ENCODE measurements around the gene MS4A6E.

The MS4A6E gene

DNA sequence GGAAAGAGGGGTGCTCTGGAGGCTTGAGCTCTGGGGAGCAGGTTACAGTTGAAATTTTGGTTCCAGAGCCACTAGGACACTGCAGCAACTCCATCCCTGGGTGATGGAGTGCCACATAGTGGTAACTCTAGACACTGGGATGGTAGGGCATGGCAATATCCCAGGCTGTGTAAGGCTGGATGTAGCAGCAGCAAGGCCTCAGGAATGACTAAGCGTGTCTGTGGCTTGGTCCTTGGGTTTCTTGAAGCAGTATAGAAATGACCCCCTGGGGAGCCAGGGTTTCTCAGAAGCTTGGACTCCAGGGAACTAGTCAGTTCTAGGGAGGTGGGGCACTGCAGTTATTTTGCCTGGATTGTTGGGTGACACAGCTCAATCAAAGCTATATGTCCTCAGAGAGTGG is 38.5 kb upstream of the MS4A6E start:
- TF ChIP-seq TAF1 (IDR thresholded peaks at IDR 0.05; ENCODE audit: borderline replicate concordance, insufficient read depth, low read length): no peak
- TF ChIP-seq, protein P1, sequence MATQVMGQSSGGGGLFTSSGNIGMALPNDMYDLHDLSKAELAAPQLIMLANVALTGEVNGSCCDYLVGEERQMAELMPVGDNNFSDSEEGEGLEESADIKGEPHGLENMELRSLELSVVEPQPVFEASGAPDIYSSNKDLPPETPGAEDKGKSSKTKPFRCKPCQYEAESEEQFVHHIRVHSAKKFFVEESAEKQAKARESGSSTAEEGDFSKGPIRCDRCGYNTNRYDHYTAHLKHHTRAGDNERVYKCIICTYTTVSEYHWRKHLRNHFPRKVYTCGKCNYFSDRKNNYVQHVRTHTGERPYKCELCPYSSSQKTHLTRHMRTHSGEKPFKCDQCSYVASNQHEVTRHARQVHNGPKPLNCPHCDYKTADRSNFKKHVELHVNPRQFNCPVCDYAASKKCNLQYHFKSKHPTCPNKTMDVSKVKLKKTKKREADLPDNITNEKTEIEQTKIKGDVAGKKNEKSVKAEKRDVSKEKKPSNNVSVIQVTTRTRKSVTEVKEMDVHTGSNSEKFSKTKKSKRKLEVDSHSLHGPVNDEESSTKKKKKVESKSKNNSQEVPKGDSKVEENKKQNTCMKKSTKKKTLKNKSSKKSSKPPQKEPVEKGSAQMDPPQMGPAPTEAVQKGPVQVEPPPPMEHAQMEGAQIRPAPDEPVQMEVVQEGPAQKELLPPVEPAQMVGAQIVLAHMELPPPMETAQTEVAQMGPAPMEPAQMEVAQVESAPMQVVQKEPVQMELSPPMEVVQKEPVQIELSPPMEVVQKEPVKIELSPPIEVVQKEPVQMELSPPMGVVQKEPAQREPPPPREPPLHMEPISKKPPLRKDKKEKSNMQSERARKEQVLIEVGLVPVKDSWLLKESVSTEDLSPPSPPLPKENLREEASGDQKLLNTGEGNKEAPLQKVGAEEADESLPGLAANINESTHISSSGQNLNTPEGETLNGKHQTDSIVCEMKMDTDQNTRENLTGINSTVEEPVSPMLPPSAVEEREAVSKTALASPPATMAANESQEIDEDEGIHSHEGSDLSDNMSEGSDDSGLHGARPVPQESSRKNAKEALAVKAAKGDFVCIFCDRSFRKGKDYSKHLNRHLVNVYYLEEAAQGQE (IDR thresholded peaks at IDR 0.05; ENCODE audit: insufficient read depth in 1 of 2, low read depth in 2 of 2, low read length in 2 of 2): no peak
- no peak for TF ChIP-seq SIN3A (IDR thresholded peaks at IDR 0.05; ENCODE audit: borderline replicate concordance, insufficient read depth, low read length)
- TF ChIP-seq FOXP2 (optimal IDR thresholded peaks at IDR 0.05; ENCODE audit: borderline replicate concordance, extremely low read depth, extremely low read length, insufficient read depth): no peak
- TF ChIP-seq POLR2AphosphoS5 (IDR thresholded peaks at IDR 0.05; ENCODE audit: low read depth, low read length): no peak

DNA sequence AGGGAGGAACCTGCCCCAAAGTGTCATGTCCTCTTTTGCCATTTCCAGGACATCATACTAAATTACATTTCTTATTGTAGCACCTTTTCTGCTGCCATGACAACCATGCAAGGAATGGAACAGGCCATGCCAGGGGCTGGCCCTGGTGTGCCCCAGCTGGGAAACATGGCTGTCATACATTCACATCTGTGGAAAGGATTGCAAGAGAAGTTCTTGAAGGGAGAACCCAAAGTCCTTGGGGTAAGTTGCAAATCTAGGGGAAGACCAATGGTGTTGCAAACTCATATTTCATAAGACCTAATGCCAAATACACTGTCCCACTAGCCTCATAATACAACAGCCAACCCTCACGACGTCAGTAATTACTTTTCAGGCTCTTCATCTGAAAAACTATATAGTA is 34.9 kb upstream of the MS4A6E start:
- no peak for TF ChIP-seq POLR2AphosphoS5 (IDR thresholded peaks at IDR 0.05; ENCODE audit: low read depth, low read length)
- TF ChIP-seq SIN3A (IDR thresholded peaks at IDR 0.05; ENCODE audit: borderline replicate concordance, insufficient read depth, low read length): no peak
- no peak for TF ChIP-seq FOXP2 (optimal IDR thresholded peaks at IDR 0.05; ENCODE audit: borderline replicate concordance, extremely low read depth, extremely low read length, insufficient read depth)
- TF ChIP-seq TAF1 (IDR thresholded peaks at IDR 0.05; ENCODE audit: borderline replicate concordance, insufficient read depth, low read length): no peak
- TF ChIP-seq, protein P1 (IDR thresholded peaks at IDR 0.05; ENCODE audit: insufficient read depth in 1 of 2, low read depth in 2 of 2, low read length in 2 of 2): no peak

DNA sequence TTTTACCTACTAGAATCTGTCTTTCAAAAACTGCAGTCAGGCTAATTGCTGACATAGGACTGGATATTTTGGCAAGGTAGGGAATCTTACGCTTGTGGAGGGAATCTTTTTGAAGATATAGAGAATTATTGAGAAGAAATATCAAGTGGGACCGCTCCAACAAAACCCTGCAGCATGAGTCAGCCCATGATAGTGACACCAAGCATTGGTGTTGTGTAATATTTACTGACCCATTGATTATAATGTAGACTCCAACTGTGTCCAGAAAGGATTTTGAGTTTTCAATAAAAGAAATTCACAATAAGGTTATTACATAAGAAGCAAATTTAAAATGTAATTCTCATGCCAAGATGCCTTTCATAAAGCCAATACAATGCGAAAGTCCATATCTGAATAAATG is 25.9 kb upstream of the MS4A6E start:
- TF ChIP-seq SIN3A (IDR thresholded peaks at IDR 0.05; ENCODE audit: borderline replicate concordance, insufficient read depth, low read length) (no peak), POLR2AphosphoS5 (IDR thresholded peaks at IDR 0.05; ENCODE audit: low read depth, low read length) (no peak), TAF1 (IDR thresholded peaks at IDR 0.05; ENCODE audit: borderline replicate concordance, insufficient read depth, low read length) (no peak), FOXP2 (optimal IDR thresholded peaks at IDR 0.05; ENCODE audit: borderline replicate concordance, extremely low read depth, extremely low read length, insufficient read depth) (no peak)
- TF ChIP-seq, protein P1 (IDR thresholded peaks at IDR 0.05; ENCODE audit: insufficient read depth in 1 of 2, low read depth in 2 of 2, low read length in 2 of 2): no peak

DNA sequence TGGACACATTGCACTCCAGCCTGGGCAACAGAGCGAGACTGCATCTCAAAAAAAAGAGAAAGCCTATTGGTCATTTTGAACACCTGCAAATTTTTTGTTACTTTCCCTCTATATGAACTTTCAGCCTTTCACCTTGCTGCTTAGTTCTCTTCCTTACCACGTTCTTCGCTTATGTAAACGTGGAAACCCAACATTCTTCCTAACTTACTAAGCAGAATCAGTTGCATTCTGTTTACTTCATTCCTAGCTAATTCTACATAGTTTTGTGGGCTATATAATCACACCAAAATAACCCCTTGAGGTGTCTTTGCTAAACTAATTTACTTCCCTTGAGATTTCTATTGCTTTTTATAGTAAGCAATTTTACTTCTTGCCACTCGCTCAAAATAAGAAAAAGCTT is 23.4 kb upstream of the MS4A6E start:
- TF ChIP-seq POLR2AphosphoS5 (IDR thresholded peaks at IDR 0.05; ENCODE audit: low read depth, low read length) (no peak), TAF1 (IDR thresholded peaks at IDR 0.05; ENCODE audit: borderline replicate concordance, insufficient read depth, low read length) (no peak), FOXP2 (optimal IDR thresholded peaks at IDR 0.05; ENCODE audit: borderline replicate concordance, extremely low read depth, extremely low read length, insufficient read depth) (no peak), SIN3A (IDR thresholded peaks at IDR 0.05; ENCODE audit: borderline replicate concordance, insufficient read depth, low read length) (no peak)
- TF ChIP-seq, protein P1 (IDR thresholded peaks at IDR 0.05; ENCODE audit: insufficient read depth in 1 of 2, low read depth in 2 of 2, low read length in 2 of 2): no peak

Data from PFSK-1 (cell line).